Non-pigmented ciliary epithelial cell (primary cell): ENCODE data around the gene GPSM3.
"Not testable (repeated sequence)": the region's sequence is repeated elsewhere in the genome, so short reads cannot be mapped to it uniquely, and the experiment has no call there.

Experiments used
- DNase-seq: peaks from one replicate; pipeline ENCODE4 v3.0.0-alpha.2; 2010; ENCODE audit warnings: low read depth

GPSM3 gene

DNA sequence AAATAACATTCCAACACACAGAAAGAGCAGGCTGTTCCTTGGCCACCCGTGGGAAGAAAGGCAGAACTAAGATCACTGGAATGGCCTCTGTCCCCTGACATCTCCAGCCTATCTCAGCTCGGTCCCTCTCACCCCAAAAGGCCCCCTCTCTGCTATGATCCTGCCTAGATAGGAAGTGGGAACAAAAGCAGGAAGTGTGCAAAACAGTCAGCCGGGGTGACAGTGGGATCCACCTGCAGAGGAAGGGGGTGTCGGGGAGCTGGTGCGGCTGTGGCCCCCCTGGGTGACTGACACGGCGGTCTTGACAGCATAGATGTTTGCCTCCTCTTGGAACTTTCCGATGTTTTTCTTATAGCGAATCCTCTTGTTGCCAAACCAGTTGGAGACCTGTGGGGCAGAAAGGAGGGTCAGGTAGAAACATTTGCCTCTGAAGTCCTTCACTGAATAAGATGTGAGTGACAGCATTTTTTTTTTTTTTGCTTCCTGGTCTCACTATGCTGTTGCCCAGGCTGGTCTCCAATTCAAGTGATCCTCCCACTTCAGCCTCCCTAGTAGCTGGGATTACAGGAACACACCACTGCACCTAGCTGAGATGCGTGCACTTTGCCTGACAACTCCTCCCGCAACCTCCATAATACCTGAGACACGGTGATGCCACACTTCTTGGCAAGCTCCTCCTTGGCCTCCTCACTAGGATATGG is 5.3 kb downstream of the GPSM3 start:
- DNase-seq = no peak

DNA sequence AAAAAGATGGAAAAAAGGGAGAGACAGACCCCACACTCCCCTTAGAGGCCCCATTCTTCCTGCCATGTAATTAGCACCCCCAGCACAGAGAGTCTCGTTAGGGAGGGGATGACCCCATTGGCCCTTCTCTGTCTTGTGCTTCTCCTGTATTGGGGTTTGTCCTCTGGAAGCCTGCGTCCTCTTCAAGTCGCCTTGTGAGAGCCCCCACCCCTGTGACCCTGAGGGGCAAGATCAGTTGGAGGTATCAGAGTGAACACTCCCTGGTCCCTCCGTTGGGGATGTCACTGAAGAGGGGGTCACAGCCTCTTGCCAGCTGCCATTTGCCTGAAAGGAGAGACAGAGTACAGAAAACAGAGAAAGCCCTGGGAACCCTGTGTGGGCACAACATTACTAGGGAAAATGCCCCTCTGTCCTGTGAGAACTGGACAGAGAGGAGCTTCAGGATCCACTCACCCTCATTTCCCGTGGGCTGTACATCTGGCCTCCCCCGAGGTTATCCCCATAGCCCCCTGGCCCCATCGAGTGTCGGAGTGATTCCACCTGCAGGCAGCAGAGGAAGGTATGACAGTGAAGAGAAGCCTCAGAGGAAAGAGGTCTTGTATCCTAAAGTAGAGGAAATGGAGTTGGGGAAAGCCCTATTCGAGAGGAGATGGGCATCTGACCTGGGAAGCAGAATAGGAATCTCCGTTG is 6.1 kb downstream of the GPSM3 start:
- not testable (repeated sequence) for DNase-seq

DNA sequence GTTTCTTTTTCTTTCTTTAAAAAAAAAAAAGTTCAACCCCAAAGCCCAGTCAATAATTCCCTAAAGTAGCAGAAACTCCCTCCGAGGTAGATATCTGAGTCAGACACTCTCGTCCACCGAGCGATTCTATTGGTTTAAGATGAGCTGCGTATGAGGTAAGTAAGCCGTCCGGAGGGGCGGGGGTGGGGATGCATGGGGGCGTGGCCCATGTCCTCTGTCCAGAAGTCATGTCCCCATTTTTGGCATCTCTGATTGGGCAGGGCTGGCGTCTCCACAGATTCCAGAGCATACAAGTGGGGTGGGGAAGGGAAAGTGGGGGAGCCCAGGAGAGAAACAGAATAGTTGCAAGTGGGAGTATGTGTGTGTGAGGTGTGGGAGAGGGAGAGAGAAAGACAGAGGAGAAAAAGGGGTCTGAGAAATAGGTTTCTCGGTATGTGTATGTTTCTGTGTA is 6.7 kb downstream of the GPSM3 start:
- not testable (repeated sequence) for DNase-seq

GRCh38 chr6:32184084-32184640 is 8.3 kb downstream of the GPSM3 start, which contains the start of gene AGER:
AGER (minus strand) TSS chr6:32184253; CDS start chr6:32184222, 31 bp downstream.
- no peak for DNase-seq

GRCh38 chr6:32183483-32184083 is 8.9 kb downstream of the GPSM3 start:
- no peak for DNase-seq

DNA sequence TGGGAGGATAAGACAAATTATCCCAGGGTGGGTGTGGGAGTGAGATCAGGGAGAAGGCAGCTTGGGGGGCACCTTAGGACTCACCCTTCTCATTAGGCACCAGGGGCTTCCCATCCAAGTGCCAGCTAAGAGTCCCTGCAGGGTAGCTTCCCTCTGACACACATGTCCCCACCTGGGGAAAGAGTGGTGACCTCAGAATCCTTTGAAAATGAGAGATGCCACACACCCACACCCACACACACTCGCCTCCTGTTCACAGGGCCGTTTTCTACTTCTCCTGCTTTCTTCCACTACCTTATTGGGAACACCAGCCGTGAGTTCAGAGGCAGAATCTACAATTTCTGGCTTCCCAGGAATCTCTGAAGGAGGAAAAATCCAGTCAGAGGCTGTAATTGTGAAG is 9.4 kb downstream of the GPSM3 start:
- DNase-seq = no peak

DNA sequence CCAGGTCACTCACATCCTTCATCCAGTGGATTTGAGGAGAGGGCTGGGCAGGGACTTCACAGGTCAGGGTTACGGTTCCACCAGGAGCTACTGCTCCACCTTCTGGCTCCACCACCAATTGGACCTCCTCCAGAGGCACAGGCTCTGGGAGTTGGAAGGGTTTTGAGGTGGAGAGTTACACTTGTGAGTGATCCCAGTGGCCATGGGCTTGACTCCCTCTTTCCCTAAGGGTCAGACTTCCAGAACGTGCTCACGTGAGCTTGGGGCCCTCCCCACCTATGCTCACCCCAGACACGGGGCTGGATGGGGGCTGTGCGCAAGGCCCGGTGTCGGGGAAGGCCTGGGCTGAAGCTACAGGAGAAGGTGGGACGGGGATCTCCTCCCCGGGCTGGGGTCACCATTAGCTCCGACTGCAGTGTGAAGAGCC is 9.9 kb downstream of the GPSM3 start:
- DNase-seq = no peak

GRCh38 chr6:32181915-32182529 is 10.4 kb downstream of the GPSM3 start:
- no peak for DNase-seq

- DNase-seq = no peak
Measured at GRCh38 chr6:32181148-32181702, 11.2 kb downstream of the GPSM3 start.

- DNase-seq = no peak
Measured at GRCh38 chr6:32179766-32180405, 12.6 kb downstream of the GPSM3 start.

DNA sequence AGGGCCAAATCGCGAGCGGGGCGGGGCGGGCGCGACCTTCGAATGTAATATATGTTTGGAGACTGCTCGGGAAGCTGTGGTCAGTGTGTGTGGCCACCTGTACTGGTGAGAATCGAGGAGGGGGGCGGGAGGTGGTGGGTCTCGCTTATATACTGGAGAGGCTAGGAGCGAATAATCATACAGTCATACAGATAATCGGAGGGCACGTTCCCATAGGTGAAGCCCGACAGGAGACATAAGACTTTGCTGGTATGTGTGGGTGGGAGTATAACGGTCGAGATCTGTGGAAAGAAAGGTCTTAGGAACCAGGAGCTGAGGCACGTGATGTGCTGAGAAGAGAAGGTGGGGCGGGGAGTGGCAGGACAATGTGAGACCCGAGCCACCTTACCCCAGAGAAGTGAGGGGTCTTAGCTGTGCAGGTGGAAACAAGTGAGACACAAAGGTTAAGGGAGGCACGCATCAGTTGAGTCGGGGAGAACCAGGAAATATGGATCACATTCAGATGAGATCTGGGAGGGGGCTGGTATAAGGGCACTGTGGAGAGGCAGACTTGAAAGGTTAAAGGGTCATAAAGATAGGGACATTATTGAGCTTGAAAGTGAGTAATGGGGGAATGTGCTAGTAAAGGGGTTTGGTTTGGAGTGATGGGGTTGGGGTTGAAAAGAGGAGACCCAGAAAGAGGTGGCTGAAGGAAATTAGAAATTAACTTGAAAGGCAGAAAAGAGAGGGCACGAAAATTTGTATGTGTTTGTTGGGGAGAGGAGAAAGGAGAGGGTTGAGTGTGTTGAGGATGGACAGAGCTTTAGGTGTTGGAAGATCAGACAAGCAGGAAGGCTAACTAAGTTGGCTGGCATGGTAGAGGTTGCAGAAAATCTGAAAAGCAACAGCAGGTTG is 13.6 kb downstream of the GPSM3 start:
- DNase-seq = no peak

GRCh38 chr6:32177788-32178546 is 14.5 kb downstream of the GPSM3 start, which contains the start of gene RNF5:
RNF5 (plus strand) TSS chr6:32178405; CDS start chr6:32178512, 107 bp downstream.
- DNase-seq = peak; percentile 100

- no peak for DNase-seq
Measured at GRCh38 chr6:32177183-32177787, 15.2 kb downstream of the GPSM3 start.

DNA sequence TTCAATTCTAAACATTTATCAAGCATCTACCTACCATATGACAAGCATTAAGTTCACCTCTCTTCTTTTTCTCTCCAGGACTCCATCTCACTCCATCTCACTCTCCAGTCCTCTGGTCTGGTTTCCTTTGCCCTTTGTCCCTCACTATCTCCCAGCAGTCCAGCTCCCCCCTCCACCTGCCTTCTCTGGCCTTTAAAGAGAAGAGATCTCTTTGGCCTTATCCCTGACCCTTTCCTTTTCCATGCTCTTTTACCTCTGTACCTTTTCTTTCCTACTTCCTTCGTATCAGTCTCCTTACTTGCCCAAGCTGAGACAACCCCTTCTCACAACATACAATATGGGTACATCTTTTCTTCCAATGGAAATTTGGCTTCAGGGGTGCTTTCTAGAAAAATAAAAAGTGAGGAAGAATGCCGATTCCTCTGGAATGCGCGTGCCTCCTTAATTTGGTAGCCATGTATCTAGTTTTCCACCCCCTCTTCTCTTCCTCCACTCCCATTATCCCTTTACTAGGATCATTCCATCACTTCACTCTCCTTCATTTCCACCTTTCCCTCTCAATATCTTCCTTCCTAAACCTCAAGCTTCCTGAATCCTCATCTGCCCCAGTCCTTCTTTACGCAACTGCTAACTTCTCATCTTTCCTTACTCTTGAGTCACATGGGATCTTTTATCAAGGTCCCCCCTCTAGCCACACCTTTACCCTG is 15.8 kb downstream of the GPSM3 start:
- no peak for DNase-seq

GRCh38 chr6:32175711-32176475 is 16.6 kb downstream of the GPSM3 start, which contains the start of gene AGPAT1:
AGPAT1 (minus strand) TSS chr6:32176084; CDS start chr6:32171496, 4,588 bp downstream.
- DNase-seq = peak; percentile 91

DNA sequence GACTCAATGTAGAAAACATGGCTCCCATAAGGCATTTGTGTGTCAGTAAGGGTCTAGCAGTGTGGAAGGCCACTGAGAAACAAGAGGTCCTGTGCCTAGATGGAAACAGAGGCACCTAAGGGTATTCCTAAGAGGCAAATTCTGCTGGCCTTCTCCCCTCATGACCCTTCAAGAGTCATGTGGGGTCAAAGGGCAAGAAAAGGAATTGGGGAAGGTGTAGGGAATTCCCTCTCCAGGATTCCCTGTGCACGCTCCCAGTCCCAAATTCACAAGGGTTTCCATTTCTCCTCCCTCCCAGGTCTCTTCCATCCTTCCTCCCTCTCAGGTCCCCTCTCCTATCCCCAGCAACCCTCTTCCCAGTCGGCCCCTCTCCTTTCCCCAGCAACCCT is 17.1 kb downstream of the GPSM3 start:
- DNase-seq = no peak

GRCh38 chr6:32174416-32174815 is 18.0 kb downstream of the GPSM3 start:
- DNase-seq = no peak
